HG03060 (cell line): ENCODE data around the gene TRAF6.
"Not testable (repeated sequence)": the region's sequence is repeated elsewhere in the genome, so short reads cannot be mapped to it uniquely, and the experiment has no call there.

Experiments used
- ATAC-seq: cut with Tn5 transposase; IDR thresholded peaks from one replicate; pipeline ENCODE4 v1.9.1; 2021; ENCODE audit warnings: low read depth, moderate number of reproducible peaks; ENCODE audit not compliant: unreplicated experiment

Gene TRAF6, protein sequence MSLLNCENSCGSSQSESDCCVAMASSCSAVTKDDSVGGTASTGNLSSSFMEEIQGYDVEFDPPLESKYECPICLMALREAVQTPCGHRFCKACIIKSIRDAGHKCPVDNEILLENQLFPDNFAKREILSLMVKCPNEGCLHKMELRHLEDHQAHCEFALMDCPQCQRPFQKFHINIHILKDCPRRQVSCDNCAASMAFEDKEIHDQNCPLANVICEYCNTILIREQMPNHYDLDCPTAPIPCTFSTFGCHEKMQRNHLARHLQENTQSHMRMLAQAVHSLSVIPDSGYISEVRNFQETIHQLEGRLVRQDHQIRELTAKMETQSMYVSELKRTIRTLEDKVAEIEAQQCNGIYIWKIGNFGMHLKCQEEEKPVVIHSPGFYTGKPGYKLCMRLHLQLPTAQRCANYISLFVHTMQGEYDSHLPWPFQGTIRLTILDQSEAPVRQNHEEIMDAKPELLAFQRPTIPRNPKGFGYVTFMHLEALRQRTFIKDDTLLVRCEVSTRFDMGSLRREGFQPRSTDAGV

DNA sequence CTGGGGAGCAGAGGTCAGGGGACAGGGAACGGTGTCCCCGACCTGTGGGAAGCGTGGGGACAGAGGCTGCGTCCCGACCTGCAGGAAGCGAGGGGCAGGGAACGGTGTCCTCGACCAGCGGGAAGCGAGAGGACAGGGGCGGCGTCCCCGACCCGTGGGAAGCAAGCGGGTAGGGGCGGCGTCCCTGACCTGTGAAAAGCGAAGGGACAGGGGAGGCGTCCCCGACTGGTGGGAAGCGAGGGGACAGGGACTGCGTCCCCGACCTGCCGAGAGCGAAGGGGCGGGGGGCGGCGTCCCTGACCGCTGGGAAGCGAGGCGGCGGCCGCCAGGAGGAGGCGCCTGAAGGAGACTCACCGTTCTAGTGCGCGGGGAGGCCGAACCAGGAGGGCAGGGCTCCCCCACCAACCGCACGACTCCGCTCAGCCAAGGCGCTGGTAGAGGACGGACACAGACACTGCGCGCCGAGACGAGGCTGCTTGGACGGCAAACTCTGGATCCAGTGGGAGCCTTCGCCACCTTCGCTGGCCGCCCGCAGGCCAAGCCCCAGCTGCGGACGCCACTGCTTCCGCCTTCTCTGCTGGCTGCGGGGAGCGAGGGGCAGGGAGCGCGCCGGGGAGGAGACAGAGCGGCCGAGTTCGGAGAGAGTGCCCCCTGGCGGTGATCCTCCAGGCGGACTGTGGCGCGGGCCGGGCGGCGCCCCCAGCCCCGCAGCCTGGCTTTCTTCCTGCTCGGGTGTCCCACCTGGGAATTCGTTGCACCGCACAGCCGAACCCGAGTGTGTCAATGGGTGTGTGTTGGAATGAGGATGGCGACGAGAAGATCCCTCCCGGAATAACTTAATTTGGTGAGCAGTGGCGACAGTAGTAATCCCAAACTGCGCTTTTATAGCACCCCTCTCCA, at the start of gene TRAF6:
TRAF6 (minus strand) TSS at position 579 of the 900 bp plus-strand sequence. CDS start 8,757 bp downstream, outside the sequence.
- ATAC-seq: peak; percentile 86

DNA sequence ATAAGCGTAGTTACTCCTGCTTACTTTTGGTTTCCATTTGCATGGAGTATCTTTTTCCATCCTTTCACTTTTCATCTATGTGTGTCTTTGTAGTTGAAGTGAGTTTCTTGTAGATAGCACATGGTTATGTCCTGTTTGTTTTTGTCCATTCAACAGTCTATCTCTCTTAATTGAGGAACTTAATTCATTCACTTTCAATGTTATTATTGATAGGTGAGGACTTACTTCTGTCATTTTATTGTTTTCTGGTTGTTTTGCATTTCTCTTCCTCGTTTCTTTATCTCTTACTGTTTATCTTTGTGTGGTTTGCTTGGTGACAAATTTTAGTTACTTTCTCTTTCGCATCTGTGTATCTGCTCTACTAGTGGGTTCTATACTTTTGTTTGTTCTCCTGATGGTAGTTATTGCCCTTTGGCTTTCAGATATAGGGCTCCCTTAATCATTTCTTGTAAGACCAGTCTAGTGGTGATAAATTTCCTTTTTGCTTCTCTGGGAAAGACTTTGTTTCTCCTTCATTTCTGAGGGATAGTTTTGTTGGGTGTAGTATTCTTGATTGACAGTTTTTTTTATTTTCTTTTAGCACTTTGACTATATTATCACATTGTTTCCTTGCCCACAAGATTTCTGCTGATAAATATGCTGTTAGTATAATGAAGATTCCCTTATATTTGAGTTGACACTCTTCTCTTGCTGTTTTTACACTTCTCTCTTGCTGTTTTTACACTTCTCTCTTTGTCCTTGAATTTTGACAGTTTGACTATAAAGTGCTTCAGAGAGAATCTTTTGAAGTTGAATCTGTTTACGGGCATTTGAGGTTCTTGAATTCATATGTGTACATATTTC, 48.7 kb upstream of the TRAF6 start:
- peak; percentile 98 for ATAC-seq

DNA sequence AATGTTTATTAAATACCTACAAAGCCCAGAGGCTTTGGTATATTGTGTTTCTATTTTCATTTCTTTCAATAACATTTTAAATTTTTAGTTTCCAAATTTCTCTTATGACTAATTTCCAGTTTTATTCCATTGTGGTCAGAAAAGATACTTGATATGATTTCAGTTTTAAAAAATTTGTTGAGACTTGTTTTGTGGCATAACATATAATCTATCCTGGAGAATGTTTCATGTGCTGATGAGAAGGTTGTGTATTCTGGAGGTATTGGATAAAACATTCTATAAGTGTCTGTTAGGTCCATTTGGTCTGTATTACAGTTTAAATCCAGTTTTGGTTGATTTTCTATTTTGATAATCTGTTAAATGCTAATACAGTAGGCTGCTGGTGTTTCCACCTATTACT, 47.9 kb upstream of the TRAF6 start:
- ATAC-seq: no peak

DNA sequence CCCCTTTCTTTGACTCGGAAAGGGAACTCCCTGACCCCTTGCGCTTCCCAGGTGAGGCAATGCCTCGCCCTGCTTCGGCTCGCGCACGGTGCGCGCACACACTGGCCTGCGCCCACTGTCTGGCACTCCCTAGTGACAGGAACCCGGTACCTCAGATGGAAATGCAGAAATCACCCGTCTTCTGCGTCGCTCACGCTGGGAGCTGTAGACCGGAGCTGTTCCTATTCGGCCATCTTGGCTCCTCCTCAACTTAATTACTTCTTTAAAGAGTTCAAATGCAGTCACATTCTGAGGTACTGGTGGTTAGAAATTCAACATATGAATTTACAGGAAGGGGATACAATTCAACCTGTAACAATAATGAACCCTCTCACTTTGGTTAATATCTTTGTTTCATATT, 47.3 kb upstream of the TRAF6 start:
- ATAC-seq: not testable (repeated sequence)

DNA sequence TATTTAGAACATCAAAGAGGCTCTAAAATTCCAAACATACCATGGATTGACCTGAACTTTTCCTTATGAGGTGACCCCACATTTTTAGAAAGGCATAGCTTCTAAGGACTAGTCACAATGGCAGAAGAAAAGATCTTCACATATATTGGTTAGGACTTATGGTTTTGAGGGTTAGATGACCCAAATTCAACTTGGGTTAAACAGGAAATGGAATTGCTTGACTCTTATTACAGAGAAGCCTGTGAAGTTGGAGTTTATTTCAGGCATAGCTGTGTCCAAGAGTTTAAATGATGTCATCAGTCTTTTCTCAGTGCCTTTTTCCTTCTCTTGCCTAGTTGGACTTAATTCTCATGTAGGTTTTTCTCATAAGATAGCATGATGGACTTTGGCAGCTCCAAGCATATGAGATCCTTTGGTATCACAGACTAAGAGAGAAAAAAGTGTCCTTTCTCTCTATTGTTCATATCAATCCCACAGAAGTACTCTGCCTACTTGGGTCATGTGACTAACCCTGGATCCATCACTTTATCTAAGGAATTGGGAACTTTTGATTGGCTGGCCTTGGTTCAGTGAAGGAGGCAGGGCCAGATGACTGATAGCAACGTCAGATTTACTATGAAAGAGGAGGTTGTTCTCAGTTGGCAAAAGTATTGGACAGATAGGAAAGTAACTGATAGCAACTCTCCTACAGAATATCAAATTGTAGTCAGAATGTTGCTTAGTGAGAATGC, 40.5 kb upstream of the TRAF6 start:
- no peak for ATAC-seq

DNA sequence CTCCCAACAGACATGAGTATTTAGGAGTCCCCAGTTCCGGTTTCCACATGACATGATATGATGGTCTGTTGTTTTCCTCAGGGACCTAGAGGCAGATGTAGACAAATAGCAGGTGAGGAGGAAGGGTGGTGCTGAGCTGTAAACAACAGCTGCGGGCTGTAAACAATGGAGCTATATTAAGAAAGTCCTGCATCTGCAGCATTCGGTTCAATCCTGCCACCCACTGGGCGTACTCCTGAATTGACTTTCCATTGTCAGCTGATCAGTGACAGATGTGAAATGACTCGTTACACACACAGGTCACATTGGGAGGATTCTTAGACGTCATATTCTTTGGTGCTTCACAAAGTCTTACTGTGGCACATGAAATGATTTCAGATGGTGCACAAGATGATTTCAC, 30.9 kb upstream of the TRAF6 start:
- peak; percentile 99 for ATAC-seq

DNA sequence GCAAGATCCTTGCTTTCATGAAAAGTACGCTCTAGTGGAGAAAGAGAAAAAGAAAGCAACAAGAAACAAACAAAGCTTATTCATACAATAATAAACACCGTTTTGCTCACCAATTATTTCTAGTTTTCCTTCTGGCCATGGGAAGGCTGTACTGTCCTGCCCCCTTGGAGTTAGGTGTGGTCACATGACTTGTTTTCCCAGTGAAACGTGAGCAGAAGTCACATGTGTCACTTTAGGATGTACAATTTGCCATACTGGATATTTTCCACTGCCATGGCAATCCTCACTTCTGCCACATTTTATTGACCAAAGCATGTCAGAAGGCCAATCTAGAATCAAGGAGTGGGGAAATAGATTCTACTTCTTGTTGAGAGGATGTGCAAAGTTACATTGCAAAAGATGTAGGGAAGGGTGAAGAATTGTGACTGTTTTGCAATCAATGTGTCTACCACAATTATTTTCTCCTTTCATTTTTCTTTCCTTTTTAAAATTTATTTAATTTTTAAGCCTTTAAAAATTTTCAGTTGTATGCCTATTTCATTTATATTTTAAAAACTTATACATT, 24.3 kb upstream of the TRAF6 start:
- no peak for ATAC-seq

DNA sequence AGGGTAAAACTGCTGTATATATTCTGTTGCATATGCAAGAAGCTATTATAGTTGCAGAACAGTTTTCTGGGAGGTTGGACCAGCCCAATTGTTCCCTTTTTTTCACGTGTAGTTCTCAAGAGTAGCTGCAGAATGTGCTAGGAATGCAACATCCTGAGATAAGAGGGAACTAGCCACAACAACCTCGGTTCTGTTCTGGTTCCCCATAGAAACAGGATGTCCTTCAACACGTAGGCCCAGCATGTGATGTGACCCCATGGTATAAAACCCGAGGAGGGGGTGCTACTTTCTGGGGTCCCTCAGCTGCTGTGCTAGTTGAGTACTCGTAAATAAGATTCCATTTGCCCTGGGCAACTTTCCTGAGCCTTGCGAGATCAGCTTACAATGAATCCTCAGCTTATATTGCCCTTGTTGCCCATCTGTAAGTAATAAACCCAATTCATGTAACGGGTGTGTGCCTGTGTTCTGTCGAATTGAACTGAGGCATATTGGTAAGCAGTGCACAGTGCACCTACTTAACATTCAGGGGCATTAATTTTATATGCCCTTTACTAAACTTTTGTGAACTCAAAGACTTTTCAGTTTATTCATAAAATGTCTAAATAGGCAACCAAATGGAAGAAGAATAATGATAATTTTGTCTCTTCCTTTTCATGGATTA, 23.0 kb upstream of the TRAF6 start:
- no peak for ATAC-seq

DNA sequence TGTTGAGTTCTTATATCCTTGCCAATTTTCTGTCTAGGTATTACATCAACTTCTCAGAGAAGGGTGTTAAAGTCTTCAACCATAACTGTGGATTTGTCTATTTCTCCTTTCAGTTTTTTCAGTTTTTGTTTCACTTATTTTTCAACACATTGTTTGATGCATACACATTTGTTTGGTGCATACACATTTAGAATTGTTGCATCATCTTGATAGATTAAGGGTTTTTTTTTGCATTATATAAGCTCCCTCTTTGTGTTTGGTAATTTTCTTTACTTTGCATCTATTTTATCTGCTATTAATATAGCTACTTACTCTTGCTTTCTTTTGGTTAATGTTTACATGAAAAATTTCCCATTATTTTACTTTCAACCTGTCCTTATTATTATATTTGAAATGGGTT, 20.8 kb upstream of the TRAF6 start:
- no peak for ATAC-seq

DNA sequence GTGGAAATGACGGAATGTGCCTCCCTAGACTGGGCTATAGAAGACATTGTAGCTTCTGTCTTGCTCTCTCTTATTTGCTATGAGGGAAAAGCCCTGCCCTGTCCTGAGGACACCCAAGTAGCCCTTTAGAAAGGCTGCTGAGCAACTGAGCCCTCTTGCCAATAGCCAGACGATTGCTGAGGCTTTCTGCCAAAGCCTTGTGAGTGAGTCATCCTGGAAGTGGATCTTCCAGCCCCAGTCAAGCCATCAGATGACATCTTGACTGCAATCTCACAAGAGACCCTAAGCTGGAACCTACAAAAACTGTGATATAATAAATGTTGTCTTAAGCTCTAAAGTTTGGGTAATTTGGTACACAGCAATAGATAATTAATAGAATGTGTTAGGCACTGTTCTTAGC, 3.9 kb upstream of the TRAF6 start:
- ATAC-seq: no peak

DNA sequence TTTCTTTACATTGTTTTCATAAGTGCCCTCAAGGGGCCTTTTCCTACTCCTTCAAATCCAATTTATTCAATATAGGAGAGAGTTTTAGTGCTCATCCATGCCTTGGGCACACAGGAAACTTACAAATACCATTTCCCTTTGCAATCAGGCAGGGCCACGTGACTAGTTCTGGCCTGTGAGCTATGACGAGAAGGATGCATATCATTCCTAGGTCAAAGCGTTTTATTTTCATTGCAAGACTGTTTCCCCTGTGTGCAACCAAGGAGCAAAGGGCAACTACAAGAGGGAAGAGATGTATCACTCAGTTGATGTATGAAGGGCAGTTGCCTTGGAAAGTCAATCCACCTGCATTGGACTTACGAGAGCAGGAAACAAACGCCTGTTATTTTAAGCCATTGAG, 1.9 kb upstream of the TRAF6 start:
- ATAC-seq: no peak

DNA sequence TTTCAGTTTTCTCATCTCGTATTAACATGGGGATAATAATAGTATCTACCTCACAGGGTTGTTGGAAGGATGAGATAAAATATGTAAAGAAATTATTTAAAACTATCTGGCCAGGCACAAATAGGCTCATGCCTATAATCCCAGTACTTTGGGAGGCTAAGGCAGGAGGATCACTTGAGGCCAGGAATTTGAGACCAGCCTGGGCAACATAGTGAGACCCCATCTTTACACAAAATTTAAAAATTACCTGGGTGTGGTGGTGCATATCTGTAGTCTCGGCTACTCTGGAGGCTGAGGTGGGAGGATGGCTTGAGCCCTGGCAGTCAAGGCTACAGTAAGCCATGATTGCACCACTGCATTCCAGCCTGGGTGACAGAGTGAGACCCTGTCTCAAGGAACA, 990 bp upstream of the TRAF6 start:
- ATAC-seq: not testable (repeated sequence)

DNA sequence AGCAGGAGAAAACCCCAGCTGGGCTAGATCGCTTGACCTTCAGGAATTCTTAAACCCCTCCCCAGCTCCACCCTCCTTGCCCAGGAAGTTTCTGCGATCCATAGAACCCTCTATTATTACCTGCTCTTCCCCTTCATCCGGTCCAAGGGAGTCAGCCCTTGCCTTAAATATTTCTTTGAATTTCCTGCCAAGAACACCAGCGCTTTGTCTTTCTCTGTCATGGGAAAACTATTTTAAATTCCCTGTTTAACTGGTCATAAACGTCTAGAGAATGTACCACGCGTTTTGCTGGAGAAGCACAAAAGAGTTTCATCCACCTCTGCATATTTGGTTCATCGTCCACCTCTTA, 496 bp upstream of the TRAF6 start:
- no peak for ATAC-seq

DNA sequence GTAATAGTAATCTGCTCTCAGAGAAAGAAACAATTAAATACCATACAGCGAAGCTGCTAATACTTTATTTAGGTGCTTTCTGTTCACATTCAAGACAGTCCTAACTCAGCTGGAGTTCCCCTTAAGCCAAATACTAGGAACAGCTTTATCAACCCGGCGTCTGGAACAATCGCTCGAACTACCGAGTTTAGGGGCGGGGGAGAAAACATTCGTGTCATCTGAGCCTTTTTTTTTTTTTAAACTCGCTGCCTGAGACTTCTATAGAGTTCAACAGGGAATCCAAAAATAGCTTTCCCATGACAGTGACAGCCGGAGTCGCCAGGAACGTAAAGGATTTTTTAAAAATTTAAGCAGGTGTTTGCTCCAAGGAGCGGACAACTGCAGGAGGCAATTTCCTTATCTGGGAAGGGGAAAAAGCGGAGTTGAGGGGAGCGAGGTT, 852 bp downstream of the TRAF6 start:
- no peak for ATAC-seq

DNA sequence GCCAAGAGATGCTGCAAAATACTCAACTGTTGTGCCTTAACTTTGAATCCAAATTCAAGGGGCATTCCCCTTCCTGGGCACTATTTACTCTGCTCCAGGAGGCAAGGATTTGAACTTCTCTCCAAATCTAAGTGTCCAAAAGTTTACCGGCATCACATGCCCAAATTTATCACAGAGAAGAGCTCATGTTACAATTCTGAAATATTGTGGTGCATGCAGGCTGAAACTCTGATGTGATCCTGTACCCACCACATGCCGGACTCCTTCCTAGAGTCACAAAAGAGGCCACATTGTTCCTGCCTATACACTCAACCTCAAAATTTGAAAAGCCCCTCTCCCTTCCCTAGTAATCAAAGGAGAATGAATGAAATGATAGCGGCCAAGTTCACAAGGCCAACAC, 1.3 kb downstream of the TRAF6 start:
- no peak for ATAC-seq

DNA sequence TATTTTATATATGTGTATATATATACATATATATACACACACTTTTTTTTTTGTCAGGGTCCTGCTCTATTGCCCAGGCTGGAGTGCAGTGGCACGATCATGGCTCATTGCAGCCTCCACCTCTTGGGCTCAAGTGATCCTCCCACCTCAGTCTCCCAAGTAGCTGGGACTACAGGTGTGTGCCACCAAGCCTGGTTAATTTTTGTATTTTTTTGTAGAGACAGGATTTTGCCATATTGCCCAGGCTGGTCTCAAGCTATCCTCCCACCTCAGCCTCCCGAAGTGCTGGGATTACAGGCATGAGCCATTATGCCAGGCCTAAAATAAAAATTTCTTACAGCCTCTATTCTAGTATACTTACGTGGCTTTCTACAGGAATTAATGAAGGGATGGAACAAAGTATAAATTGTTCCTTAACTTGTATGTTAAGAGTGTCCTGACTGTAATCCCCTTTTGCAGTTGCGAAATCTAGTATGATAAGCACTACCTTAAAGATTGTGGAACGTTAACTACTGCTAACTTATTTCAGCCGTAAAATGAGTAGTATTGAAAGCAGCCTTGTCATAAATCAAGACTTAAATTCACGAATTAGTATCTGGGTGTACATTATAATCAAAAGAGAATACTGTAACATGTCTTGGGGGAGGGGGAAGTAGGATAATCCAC, 2.1 kb downstream of the TRAF6 start:
- no peak for ATAC-seq

DNA sequence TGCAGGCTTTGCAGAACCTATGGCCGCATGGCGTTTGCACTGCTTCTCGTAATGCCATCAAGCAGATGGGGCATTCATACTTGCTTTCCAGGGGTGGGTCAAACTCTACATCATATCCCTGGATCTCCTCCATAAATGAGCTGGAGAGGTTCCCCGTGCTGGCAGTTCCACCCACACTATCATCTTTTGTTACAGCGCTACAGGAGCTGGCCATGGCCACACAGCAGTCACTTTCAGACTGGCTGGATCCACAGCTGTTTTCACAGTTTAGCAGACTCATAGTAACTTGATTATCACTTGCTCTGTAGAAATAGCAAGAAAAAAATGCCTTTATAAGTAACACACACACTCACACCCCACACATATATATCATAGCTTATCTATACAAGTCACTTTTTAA, 8.8 kb downstream of the TRAF6 start:
- no peak for ATAC-seq

DNA sequence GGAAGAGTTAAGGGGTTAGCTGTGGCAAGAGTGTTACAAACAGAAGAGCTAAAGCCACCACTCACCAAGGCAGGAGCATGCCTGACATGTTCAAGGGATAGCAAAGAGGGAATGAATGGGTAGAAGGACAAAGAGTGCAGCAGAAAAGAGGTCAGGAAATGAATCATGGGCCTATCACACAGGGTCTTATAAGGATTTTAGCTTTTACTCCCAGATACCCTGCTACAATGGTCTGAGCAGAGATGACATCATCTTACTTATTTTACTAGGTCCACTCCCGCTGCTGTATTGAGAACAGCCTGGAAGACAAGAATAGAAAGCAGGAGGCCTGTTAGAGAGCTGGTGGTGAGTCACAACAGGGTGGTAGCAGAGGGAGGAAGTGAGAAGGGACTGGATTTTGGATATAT, 9.8 kb downstream of the TRAF6 start:
- ATAC-seq: peak; percentile 97

DNA sequence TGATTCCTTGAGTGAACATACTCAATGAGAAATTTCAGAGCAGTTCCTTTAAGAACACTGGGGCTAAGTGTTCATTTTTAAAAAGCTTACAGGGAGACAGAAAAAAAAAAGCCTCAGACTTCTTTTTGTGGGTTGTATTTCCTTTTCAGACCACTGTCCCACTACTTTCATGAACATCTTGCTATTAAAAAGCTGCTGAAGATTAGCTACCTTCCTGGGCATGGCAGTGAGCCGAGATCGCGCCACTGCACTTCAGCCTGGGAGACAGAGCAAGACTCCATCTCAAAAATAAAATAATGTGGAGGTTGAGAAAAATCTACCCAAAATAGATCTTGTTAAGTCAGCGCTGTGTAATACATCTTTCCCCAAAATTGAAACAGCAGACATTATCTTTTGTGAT, 10.8 kb downstream of the TRAF6 start:
- no peak for ATAC-seq
